Measurements from ENCODE around the gene TSPAN6. TPM values are rescaled to one million over a fixed set of nuclear protein-coding genes. Genes with fewer than 3 reads are reported as not detected.

Gene TSPAN6
- total and polyA plus RNA-seq, 2 donors (not counting 3 experiments of a cell fraction or from before 2014, with no cell fraction given): 43.1 to 65.5 TPM

DNA sequence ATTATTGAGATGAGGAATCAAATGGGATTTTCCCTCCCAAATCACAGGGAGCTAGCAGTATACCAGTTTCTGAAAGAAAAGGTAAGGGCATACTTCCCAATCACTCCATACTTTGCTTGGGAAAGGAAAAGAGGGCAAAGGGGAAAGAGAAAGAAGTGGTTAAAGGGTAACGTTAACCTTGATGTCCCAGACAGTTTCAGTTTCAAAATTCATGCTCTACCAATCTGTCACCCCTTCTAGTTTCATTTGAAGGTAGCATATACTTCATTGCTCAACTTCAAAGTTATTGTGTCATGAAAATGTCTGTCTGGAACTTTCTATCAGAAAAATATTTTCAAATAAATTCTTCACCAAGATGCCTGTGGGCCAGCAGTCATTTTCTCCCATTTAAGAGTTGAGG lies 35.8 kb downstream of the TSPAN6 start:
- Histone ChIP-seq H3K9me1 (replicated peaks; ENCODE audit: control insufficient read depth, extremely low read depth, insufficient read depth, low read length) (no peaks in the 10 kb centered on the region), H3K27ac (ENCODE audit: insufficient read depth, low read depth, low read length) (no peak overlapping the region), H3K4me2 (ENCODE audit: insufficient read depth, low read length) (no peak overlapping the region), H3K9ac (replicated peaks; ENCODE audit: extremely low read depth, insufficient read depth, low read length) (no peak overlapping the region), H3K4me3 (replicated peaks in 1 of 3; ENCODE audit: insufficient read depth in 1 of 3, low read depth in 1 of 3, low read length in 3 of 3) (no peak overlapping the region), H3K27me3 (ENCODE audit: control insufficient read depth in 2 of 2, insufficient read depth in 2 of 2, low read length in 2 of 2) (peaks cover 0 to 2% of the 10 kb centered on the region in 2 experiments), H3K4me1 (ENCODE audit: control insufficient read depth, extremely low read depth, insufficient read depth, low read length) (no peaks in the 10 kb centered on the region), H3K36me3 (ENCODE audit: control insufficient read depth in 2 of 2, extremely low read depth in 1 of 2, insufficient read depth in 2 of 2, low read length in 2 of 2) (no peaks in the 10 kb centered on the region), H3K79me2 (ENCODE audit: control insufficient read depth, insufficient read depth, low read length) (no peaks in the 10 kb centered on the region), H3K9me3 (replicated peaks; ENCODE audit: control insufficient read depth, insufficient read depth, low read length) (no peaks in the 10 kb centered on the region), H2AFZ (ENCODE audit: low read depth, low read length) (no peak overlapping the region), H4K20me1 (replicated peaks; ENCODE audit: control insufficient read depth, extremely low read depth, insufficient read depth, low read length) (no peaks in the 10 kb centered on the region)
- POLR2A ChIA-PET: no interaction called here
- TF ChIP-seq EZH2 (IDR thresholded peaks at IDR 0.05; ENCODE audit: borderline replicate concordance, low read depth, low read length, severe bottlenecking): no peak
- TF ChIP-seq POLR2AphosphoS5 (IDR thresholded peaks at IDR 0.05; ENCODE audit: insufficient read depth, low read depth, low read length): no peak
- TF ChIP-seq POLR2A (IDR thresholded peaks at IDR 0.05; ENCODE audit: low read depth, low read length): no peak
- no peak for TF ChIP-seq JUN (IDR thresholded peaks at IDR 0.05; ENCODE audit: borderline replicate concordance, insufficient read depth, insufficient read length, low read depth)
- TF ChIP-seq FOS (IDR thresholded peaks at IDR 0.05; ENCODE audit: borderline replicate concordance, insufficient read depth, low read length): no peak
- BruUV-seq (replicated peaks): no TSS peak
- CTCF ChIA-PET: interaction anchor here (0.8 kb wide), 1 partner anchor 14 kb away, joined by 6 read pairs; no protein-coding TSS in a partner anchor
- dilution Hi-C loops (cut with MboI; ENCODE audit: extremely low pct_ligation_motif_present, low sequenced_read_pairs) (no loop called here), intact Hi-C loops (cut with micrococcal nuclease) (no loop called here)
- FAIRE-seq (no peak), DNase-seq (ENCODE audit: low read depth, low spot score) (no peak)

DNA sequence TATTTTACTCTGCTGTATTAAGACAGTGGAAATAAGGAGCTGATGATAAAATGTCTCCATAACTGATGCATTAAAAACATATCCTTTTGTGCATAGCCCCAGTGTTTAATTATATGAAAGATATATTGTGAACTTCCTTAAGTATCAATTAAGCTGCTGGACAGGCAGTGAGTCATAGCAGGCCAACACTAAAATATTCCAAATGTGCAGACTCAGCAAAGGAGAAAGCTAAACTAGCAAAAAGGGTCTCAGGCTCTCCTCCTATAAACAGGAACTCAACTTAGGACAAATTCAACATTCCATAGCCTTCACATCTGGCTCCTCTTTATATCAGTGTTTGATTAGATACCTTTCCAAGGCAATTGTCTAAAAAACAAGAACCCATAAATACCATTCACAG lies 36.3 kb downstream of the TSPAN6 start:
- peaks cover 0 to 2% of the 10 kb centered on the region in 2 experiments for H3K27me3 ChIP-seq (ENCODE audit: control insufficient read depth in 2 of 2, insufficient read depth in 2 of 2, low read length in 2 of 2)
- dilution Hi-C loops (cut with MboI; ENCODE audit: extremely low pct_ligation_motif_present, low sequenced_read_pairs): no loop called here
- no peaks in the 10 kb centered on the region for H3K9me3 ChIP-seq (replicated peaks; ENCODE audit: control insufficient read depth, insufficient read depth, low read length)
- H3K9ac ChIP-seq (replicated peaks; ENCODE audit: extremely low read depth, insufficient read depth, low read length): no peak overlapping the region
- H3K27ac ChIP-seq (ENCODE audit: insufficient read depth, low read depth, low read length): no peak overlapping the region
- H3K4me3 ChIP-seq (replicated peaks in 1 of 3; ENCODE audit: insufficient read depth in 1 of 3, low read depth in 1 of 3, low read length in 3 of 3): no peak overlapping the region
- no peaks in the 10 kb centered on the region for H3K79me2 ChIP-seq (ENCODE audit: control insufficient read depth, insufficient read depth, low read length)
- FAIRE-seq: peak; percentile 47
- POLR2A ChIA-PET: no interaction called here
- H3K4me2 ChIP-seq (ENCODE audit: insufficient read depth, low read length): no peak overlapping the region
- no peak for DNase-seq (ENCODE audit: low read depth, low spot score)
- H3K4me1 ChIP-seq (ENCODE audit: control insufficient read depth, extremely low read depth, insufficient read depth, low read length): no peaks in the 10 kb centered on the region
- no peaks in the 10 kb centered on the region for H4K20me1 ChIP-seq (replicated peaks; ENCODE audit: control insufficient read depth, extremely low read depth, insufficient read depth, low read length)
- no peak overlapping the region for H2AFZ ChIP-seq (ENCODE audit: low read depth, low read length)
- TF ChIP-seq, protein P1, sequence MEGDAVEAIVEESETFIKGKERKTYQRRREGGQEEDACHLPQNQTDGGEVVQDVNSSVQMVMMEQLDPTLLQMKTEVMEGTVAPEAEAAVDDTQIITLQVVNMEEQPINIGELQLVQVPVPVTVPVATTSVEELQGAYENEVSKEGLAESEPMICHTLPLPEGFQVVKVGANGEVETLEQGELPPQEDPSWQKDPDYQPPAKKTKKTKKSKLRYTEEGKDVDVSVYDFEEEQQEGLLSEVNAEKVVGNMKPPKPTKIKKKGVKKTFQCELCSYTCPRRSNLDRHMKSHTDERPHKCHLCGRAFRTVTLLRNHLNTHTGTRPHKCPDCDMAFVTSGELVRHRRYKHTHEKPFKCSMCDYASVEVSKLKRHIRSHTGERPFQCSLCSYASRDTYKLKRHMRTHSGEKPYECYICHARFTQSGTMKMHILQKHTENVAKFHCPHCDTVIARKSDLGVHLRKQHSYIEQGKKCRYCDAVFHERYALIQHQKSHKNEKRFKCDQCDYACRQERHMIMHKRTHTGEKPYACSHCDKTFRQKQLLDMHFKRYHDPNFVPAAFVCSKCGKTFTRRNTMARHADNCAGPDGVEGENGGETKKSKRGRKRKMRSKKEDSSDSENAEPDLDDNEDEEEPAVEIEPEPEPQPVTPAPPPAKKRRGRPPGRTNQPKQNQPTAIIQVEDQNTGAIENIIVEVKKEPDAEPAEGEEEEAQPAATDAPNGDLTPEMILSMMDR (IDR thresholded peaks at IDR 0.05; ENCODE audit: extremely low read depth in 1 of 2, insufficient read depth in 1 of 2, low read depth in 1 of 2, low read length in 2 of 2): no peak
- peak; percentile 9 for TF ChIP-seq FOS (IDR thresholded peaks at IDR 0.05; ENCODE audit: borderline replicate concordance, insufficient read depth, low read length)
- no TSS peak for BruUV-seq (replicated peaks)
- no peaks in the 10 kb centered on the region for H3K9me1 ChIP-seq (replicated peaks; ENCODE audit: control insufficient read depth, extremely low read depth, insufficient read depth, low read length)
- CTCF ChIA-PET: interaction anchor here (0.8 kb wide), 1 partner anchor 15 kb away, joined by 6 read pairs; no protein-coding TSS in a partner anchor
- no peaks in the 10 kb centered on the region for H3K36me3 ChIP-seq (ENCODE audit: control insufficient read depth in 2 of 2, extremely low read depth in 1 of 2, insufficient read depth in 2 of 2, low read length in 2 of 2)
- intact Hi-C loops (cut with micrococcal nuclease): no loop called here

Measured in endothelial cell of umbilical vein (primary cell).